ENCODE measurements around the gene IL24. TPM values are rescaled to one million over a fixed set of nuclear protein-coding genes. Genes with fewer than 3 reads are reported as not detected.

Gene IL24
- total RNA-seq, 6 donors from 2014 or later, result 0.24 TPM; not detected in 5

GRCh38 chr1:206899717-206900116 lies 2.5 kb downstream of the IL24 start:
- TF ChIP-seq EP300 (IDR thresholded peaks at IDR 0.05) (no peak), POLR2A (IDR thresholded peaks at IDR 0.05) (no peak), POLR2AphosphoS5 (IDR thresholded peaks at IDR 0.05) (no peak)
- TF ChIP-seq, protein P1, sequence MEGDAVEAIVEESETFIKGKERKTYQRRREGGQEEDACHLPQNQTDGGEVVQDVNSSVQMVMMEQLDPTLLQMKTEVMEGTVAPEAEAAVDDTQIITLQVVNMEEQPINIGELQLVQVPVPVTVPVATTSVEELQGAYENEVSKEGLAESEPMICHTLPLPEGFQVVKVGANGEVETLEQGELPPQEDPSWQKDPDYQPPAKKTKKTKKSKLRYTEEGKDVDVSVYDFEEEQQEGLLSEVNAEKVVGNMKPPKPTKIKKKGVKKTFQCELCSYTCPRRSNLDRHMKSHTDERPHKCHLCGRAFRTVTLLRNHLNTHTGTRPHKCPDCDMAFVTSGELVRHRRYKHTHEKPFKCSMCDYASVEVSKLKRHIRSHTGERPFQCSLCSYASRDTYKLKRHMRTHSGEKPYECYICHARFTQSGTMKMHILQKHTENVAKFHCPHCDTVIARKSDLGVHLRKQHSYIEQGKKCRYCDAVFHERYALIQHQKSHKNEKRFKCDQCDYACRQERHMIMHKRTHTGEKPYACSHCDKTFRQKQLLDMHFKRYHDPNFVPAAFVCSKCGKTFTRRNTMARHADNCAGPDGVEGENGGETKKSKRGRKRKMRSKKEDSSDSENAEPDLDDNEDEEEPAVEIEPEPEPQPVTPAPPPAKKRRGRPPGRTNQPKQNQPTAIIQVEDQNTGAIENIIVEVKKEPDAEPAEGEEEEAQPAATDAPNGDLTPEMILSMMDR (IDR thresholded peaks at IDR 0.05), result no peak
- Histone ChIP-seq H3K4me1 (peaks cover 8 to 26% (median 15%) of the 10 kb centered on the region in 4 donors), H3K27me3 (no peaks in the 10 kb centered on the region), H3K4me3 (no peak overlapping the region), H3K9me3 (no peaks in the 10 kb centered on the region), H3K36me3 (no peaks in the 10 kb centered on the region), H3K27ac (no peak overlapping the region)
- ATAC-seq (ENCODE audit: low FRiP score in 2 of 2) (no peak), DNase-seq (no peak)
- 71 to 91% methylated on average over 5 of the region's 5 CpGs for WGBS, 2 donors

- WGBS, 2 donors, result 91% methylated on average over 7 of the region's 7 CpGs
- TF ChIP-seq EP300 (IDR thresholded peaks at IDR 0.05) (no peak), POLR2A (IDR thresholded peaks at IDR 0.05) (no peak), POLR2AphosphoS5 (IDR thresholded peaks at IDR 0.05) (no peak)
- TF ChIP-seq, protein P1 (IDR thresholded peaks at IDR 0.05), result no peak
- DNase-seq (no peak), ATAC-seq (ENCODE audit: low FRiP score in 2 of 2) (no peak)
- Histone ChIP-seq H3K27me3 (no peaks in the 10 kb centered on the region), H3K27ac (no peak overlapping the region), H3K4me3 (no peak overlapping the region), H3K36me3 (no peaks in the 10 kb centered on the region), H3K9me3 (no peaks in the 10 kb centered on the region), H3K4me1 (peaks cover 5 to 26% (median 14%) of the 10 kb centered on the region in 4 donors)
These were observed 2.9 kb downstream of the IL24 start for GRCh38 chr1:206900149-206900548.

DNA sequence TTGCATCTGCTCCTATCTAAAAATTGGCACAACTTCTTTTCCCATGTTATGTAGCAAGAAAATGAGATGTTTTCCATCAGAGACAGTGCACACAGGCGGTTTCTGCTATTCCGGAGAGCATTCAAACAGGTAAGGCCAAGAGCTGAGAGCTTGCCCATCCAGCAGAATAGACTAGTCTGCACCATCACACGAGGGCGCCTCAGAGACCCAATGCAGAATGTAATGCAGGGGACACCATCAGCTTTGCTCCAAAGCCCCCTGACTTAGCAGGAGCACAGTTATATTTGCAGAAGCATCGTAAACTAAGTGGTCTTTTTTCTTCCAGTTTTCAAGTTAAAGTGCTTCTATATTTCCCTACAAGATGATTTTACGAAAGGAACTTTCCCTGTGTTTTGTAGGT lies 4.7 kb downstream of the IL24 start:
- Histone ChIP-seq H3K4me3 (no peak overlapping the region), H3K27me3 (no peaks in the 10 kb centered on the region), H3K27ac (no peak overlapping the region), H3K9me3 (no peaks in the 10 kb centered on the region), H3K4me1 (peaks cover 0 to 9% (median 0%) of the 10 kb centered on the region in 4 donors), H3K36me3 (no peaks in the 10 kb centered on the region)
- TF ChIP-seq EP300 (IDR thresholded peaks at IDR 0.05), result no peak
- TF ChIP-seq, protein P1 (IDR thresholded peaks at IDR 0.05), result no peak
- no peak for TF ChIP-seq POLR2AphosphoS5 (IDR thresholded peaks at IDR 0.05)
- TF ChIP-seq POLR2A (IDR thresholded peaks at IDR 0.05), result no peak
- ATAC-seq (ENCODE audit: low FRiP score in 2 of 2) (no peak), DNase-seq (no peak)
- WGBS, 2 donors, result 85 to 86% methylated on average over 6 of the region's 6 CpGs

GRCh38 chr1:206902702-206903101 lies 5.5 kb downstream of the IL24 start:
- no peak overlapping the region for H3K4me3 ChIP-seq
- DNase-seq, result no peak
- no peak for ATAC-seq (ENCODE audit: low FRiP score in 2 of 2)
- no peaks in the 10 kb centered on the region for H3K36me3 ChIP-seq
- 87% methylated on average over 1 of the region's 1 CpG; no CpG with 5 or more reads in 1 of the 2 donors for WGBS, 2 donors
- peaks cover 0 to 9% (median 0%) of the 10 kb centered on the region in 4 donors for H3K4me1 ChIP-seq
- TF ChIP-seq, protein P1 (IDR thresholded peaks at IDR 0.05), result no peak
- TF ChIP-seq POLR2A (IDR thresholded peaks at IDR 0.05) (no peak), POLR2AphosphoS5 (IDR thresholded peaks at IDR 0.05) (no peak), EP300 (IDR thresholded peaks at IDR 0.05) (no peak)
- no peaks in the 10 kb centered on the region for H3K9me3 ChIP-seq
- no peaks in the 10 kb centered on the region for H3K27me3 ChIP-seq
- H3K27ac ChIP-seq, result no peak overlapping the region

GRCh38 chr1:206903687-206904086 lies 6.4 kb downstream of the IL24 start:
- H3K27ac ChIP-seq, result no peak overlapping the region
- no peaks in the 10 kb centered on the region for H3K27me3 ChIP-seq
- no peaks in the 10 kb centered on the region for H3K36me3 ChIP-seq
- no peak overlapping the region for H3K4me3 ChIP-seq
- H3K9me3 ChIP-seq, result no peaks in the 10 kb centered on the region
- WGBS, 2 donors, result 78 to 84% methylated on average over 2 of the region's 2 CpGs
- TF ChIP-seq EP300 (IDR thresholded peaks at IDR 0.05), result no peak
- TF ChIP-seq POLR2A (IDR thresholded peaks at IDR 0.05), result no peak
- TF ChIP-seq POLR2AphosphoS5 (IDR thresholded peaks at IDR 0.05), result no peak
- TF ChIP-seq, protein P1 (IDR thresholded peaks at IDR 0.05), result no peak
- no peak for DNase-seq
- peaks cover 0 to 6% (median 1%) of the 10 kb centered on the region in 4 donors for H3K4me1 ChIP-seq
- no peak for ATAC-seq (ENCODE audit: low FRiP score in 2 of 2)

Measured in upper lobe of left lung (tissue), 6 donors.